Left ventricle myocardium inferior (tissue), 1 donor: ENCODE measurements around the gene HSF2BP. TPM values are rescaled to one million over a fixed set of nuclear protein-coding genes. Genes with fewer than 3 reads are reported as not detected.
A peak's percentile ranks its signal among the peaks of the same experiment; 100 is the strongest.
"Not testable (repeated sequence)": the region's sequence is repeated elsewhere in the genome, so short reads cannot be mapped to it uniquely, and the experiment has no call there.

ENCODE experiments used
- DNase-seq: peaks from one replicate; pipeline ENCODE4 v3.0.0-alpha.2; 2020
- H3K27ac ChIP-seq: fragments of 200-600 bp; replicated peaks from 2 replicates; pipeline ENCODE4 v1.8.0; 2021
- H3K27me3 ChIP-seq: fragments of 200-600 bp; 2 replicates; pipeline ENCODE4 v1.8.0; 2021; ENCODE audit warnings: low read depth
- H3K36me3 ChIP-seq: fragments of 200-600 bp; 2 replicates; pipeline ENCODE4 v1.8.0; 2021
- H3K4me1 ChIP-seq: fragments of 200-600 bp; 2 replicates; pipeline ENCODE4 v1.8.0; 2021
- H3K4me3 ChIP-seq: fragments of 200-600 bp; 2 replicates; pipeline ENCODE4 v1.8.0; 2021; ENCODE audit warnings: mild to moderate bottlenecking, moderate library complexity
- H3K9me3 ChIP-seq: fragments of 200-600 bp; replicated peaks from 2 replicates; pipeline ENCODE4 v1.8.0; 2021
- intact Hi-C: fragments of 100-400 bp; cut with micrococcal nuclease; formaldehyde crosslinking; loops from one replicate; pipeline ENCODE4 v1.11.0; 2022
- total RNA-seq: library from RNA; stranded (reverse); fragmentation: NEBNext Ultra II Directional; extraction: Animal tissue kit (Norgen Biotek cat#: 25700); gene quantifications from one replicate; pipeline ENCODE4 v1.2.1, GENCODE V29; 2021
- TF ChIP-seq, protein P1 (sequence below): fragments of 200-600 bp; IDR thresholded peaks from 2 replicates; pipeline ENCODE4 v1.8.0; 2021; ENCODE audit warnings: antibody characterized with exemption, mild to moderate bottlenecking, borderline replicate concordance
- donor health status: DM: no; HTN: yes; CAD: no; lungs with severe emphysema.

HSF2BP gene
- total RNA-seq, 1 donor from 2014 or later = 0.16 TPM

DNA sequence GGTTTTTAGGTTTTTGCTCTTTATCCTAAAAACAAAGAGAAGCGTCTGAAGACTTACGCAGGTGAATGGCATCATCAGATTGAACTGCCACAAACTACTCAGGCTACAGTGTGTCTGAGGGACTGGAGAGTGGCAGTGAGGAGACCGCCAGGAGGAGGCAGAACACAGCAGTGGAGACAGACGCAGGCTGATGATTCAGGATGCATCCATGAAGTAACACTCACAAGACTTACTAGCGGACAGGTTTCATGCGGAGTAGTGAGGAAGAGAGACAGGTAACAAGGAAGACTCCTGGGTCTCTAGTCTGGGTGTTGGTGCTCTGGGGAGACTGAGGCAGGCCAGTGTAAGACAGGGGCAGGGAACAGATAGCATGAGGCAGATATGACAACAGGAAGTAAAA, 5.7 kb downstream of the HSF2BP start:
- Histone ChIP-seq H3K36me3 (no peaks in the 10 kb centered on the region), H3K27me3 (no peaks in the 10 kb centered on the region), H3K9me3 (no peaks in the 10 kb centered on the region), H3K27ac (no peak overlapping the region), H3K4me1 (peaks cover 9% of the 10 kb centered on the region), H3K4me3 (no peak overlapping the region)
- no peak for DNase-seq
- intact Hi-C loops = no loop called here
- TF ChIP-seq, protein P1, sequence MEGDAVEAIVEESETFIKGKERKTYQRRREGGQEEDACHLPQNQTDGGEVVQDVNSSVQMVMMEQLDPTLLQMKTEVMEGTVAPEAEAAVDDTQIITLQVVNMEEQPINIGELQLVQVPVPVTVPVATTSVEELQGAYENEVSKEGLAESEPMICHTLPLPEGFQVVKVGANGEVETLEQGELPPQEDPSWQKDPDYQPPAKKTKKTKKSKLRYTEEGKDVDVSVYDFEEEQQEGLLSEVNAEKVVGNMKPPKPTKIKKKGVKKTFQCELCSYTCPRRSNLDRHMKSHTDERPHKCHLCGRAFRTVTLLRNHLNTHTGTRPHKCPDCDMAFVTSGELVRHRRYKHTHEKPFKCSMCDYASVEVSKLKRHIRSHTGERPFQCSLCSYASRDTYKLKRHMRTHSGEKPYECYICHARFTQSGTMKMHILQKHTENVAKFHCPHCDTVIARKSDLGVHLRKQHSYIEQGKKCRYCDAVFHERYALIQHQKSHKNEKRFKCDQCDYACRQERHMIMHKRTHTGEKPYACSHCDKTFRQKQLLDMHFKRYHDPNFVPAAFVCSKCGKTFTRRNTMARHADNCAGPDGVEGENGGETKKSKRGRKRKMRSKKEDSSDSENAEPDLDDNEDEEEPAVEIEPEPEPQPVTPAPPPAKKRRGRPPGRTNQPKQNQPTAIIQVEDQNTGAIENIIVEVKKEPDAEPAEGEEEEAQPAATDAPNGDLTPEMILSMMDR = no peak

- Histone ChIP-seq H3K9me3 (no peaks in the 10 kb centered on the region), H3K27me3 (no peaks in the 10 kb centered on the region), H3K27ac (no peak overlapping the region), H3K36me3 (no peaks in the 10 kb centered on the region), H3K4me1 (peaks cover 2% of the 10 kb centered on the region), H3K4me3 (no peak overlapping the region)
- no peak for DNase-seq
- TF ChIP-seq, protein P1 = no peak
- intact Hi-C loops = no loop called here
These were observed 6.7 kb downstream of the HSF2BP start for GRCh38 chr21:43652616-43653015.

- DNase-seq, H3K9me3 ChIP-seq, intact Hi-C loops, H3K4me1 ChIP-seq, H3K27ac ChIP-seq, H3K36me3 ChIP-seq, H3K27me3 ChIP-seq, H3K4me3 ChIP-seq: not testable (repeated sequence)
These were observed 7.4 kb downstream of the HSF2BP start for GRCh38 chr21:43651926-43652325.

GRCh38 chr21:43648171-43648570, 11.1 kb downstream of the HSF2BP start:
- no peaks in the 10 kb centered on the region for H3K36me3 ChIP-seq
- intact Hi-C loops = no loop called here
- H3K4me1 ChIP-seq = peaks cover 16% of the 10 kb centered on the region
- H3K27me3 ChIP-seq = no peaks in the 10 kb centered on the region
- H3K4me3 ChIP-seq = no peak overlapping the region
- TF ChIP-seq, protein P1 = no peak
- H3K27ac ChIP-seq = no peak overlapping the region
- DNase-seq = no peak
- H3K9me3 ChIP-seq = no peaks in the 10 kb centered on the region

DNA sequence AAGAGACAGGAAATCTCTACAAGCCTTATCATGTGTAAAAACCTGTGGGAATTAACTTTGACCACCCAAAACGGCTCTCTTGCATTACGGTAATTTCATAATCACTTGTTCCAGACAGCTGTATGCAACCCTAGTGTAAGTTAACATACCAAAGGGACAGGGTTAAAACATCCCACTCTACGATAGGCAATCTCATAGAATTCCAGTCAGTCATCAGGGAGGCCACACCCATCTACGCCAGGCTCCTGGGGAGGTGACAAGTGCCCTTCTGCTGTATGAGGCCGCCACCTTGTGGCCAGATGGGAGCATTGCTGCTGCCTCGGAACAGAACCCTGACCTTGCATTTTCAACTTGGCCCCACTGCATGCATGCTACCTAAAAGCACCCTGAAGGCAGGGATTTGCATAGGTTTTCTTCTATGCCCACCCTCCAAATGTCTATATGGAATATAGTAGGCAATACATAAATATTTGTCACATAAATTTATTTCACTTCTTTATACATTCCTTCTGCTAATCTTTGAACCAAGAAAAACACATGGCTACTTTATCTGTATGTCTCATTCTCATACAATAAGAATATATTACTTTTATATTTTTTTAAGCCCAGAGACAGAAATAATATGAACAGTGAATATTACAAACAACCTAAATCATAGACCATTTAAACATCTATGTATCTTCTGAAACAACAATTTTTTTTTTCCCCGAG, 12.6 kb downstream of the HSF2BP start:
- TF ChIP-seq, protein P1 = peak; percentile 100
- Histone ChIP-seq H3K4me1 (peaks cover 16% of the 10 kb centered on the region), H3K9me3 (no peaks in the 10 kb centered on the region), H3K36me3 (no peaks in the 10 kb centered on the region), H3K4me3 (no peak overlapping the region), H3K27me3 (no peaks in the 10 kb centered on the region), H3K27ac (peak overlapping the region; percentile 71)
- intact Hi-C loops = no loop called here
- DNase-seq = peak; percentile 89

GRCh38 chr21:43645976-43646375, 13.3 kb downstream of the HSF2BP start:
- Histone ChIP-seq H3K36me3 (no peaks in the 10 kb centered on the region), H3K9me3 (no peaks in the 10 kb centered on the region), H3K27ac (peak overlapping the region; percentile 71), H3K4me3 (peak overlapping the region; percentile 13), H3K27me3 (no peaks in the 10 kb centered on the region), H3K4me1 (peaks cover 16% of the 10 kb centered on the region)
- no peak for DNase-seq
- TF ChIP-seq, protein P1 = no peak
- intact Hi-C loops = no loop called here
